Left ventricle myocardium inferior (tissue), 1 donor: Measurements from ENCODE around the gene PIK3C3. TPM values are rescaled to one million over a fixed set of nuclear protein-coding genes. Genes with fewer than 3 reads are reported as not detected.

Experiments used
- DNase-seq: peaks from one replicate; pipeline ENCODE4 v3.0.0-alpha.2; 2020
- H3K27ac ChIP-seq: fragments of 200-600 bp; replicated peaks from 2 replicates; pipeline ENCODE4 v1.8.0; 2021
- H3K27me3 ChIP-seq: fragments of 200-600 bp; 2 replicates; pipeline ENCODE4 v1.8.0; 2021; ENCODE audit warnings: low read depth
- H3K36me3 ChIP-seq: fragments of 200-600 bp; 2 replicates; pipeline ENCODE4 v1.8.0; 2021
- H3K4me1 ChIP-seq: fragments of 200-600 bp; 2 replicates; pipeline ENCODE4 v1.8.0; 2021
- H3K4me3 ChIP-seq: fragments of 200-600 bp; 2 replicates; pipeline ENCODE4 v1.8.0; 2021; ENCODE audit warnings: mild to moderate bottlenecking, moderate library complexity
- H3K9me3 ChIP-seq: fragments of 200-600 bp; replicated peaks from 2 replicates; pipeline ENCODE4 v1.8.0; 2021
- CTCF ChIP-seq: fragments of 200-600 bp; IDR thresholded peaks from 2 replicates; pipeline ENCODE4 v1.8.0; 2021; ENCODE audit warnings: antibody characterized with exemption, mild to moderate bottlenecking, borderline replicate concordance
- intact Hi-C: fragments of 100-400 bp; cut with micrococcal nuclease; formaldehyde crosslinking; loops from one replicate; pipeline ENCODE4 v1.11.0; 2022
- total RNA-seq: library from RNA; stranded (reverse); fragmentation: NEBNext Ultra II Directional; extraction: Animal tissue kit (Norgen Biotek cat#: 25700); gene quantifications from one replicate; pipeline ENCODE4 v1.2.1, GENCODE V29; 2021
- donor health status: DM: no; HTN: yes; CAD: no; lungs with severe emphysema.

Gene PIK3C3
- total RNA-seq, 1 donor from 2014 or later, result 33.2 TPM

GRCh38 chr18:42094875-42095274, 139.8 kb downstream of the PIK3C3 start:
- intact Hi-C loops, result no loop called here
- no peaks in the 10 kb centered on the region for H3K4me1 ChIP-seq
- no peak overlapping the region for H3K27ac ChIP-seq
- H3K4me3 ChIP-seq, result no peak overlapping the region
- DNase-seq, result no peak
- H3K36me3 ChIP-seq, result no peaks in the 10 kb centered on the region
- H3K27me3 ChIP-seq, result no peaks in the 10 kb centered on the region
- no peaks in the 10 kb centered on the region for H3K9me3 ChIP-seq
- TF ChIP-seq CTCF, result no peak

GRCh38 chr18:42095732-42096377, 140.8 kb downstream of the PIK3C3 start:
- Histone ChIP-seq H3K27me3 (no peaks in the 10 kb centered on the region), H3K27ac (no peak overlapping the region), H3K4me3 (no peak overlapping the region), H3K36me3 (no peaks in the 10 kb centered on the region), H3K4me1 (no peaks in the 10 kb centered on the region), H3K9me3 (no peaks in the 10 kb centered on the region)
- intact Hi-C loops, result no loop called here
- no peak for TF ChIP-seq CTCF
- no peak for DNase-seq

GRCh38 chr18:42100248-42100647, 145.2 kb downstream of the PIK3C3 start:
- TF ChIP-seq CTCF, result no peak
- DNase-seq, result no peak
- H3K27ac ChIP-seq, result no peak overlapping the region
- H3K4me3 ChIP-seq, result no peak overlapping the region
- intact Hi-C loops, result no loop called here
- no peaks in the 10 kb centered on the region for H3K27me3 ChIP-seq
- no peaks in the 10 kb centered on the region for H3K9me3 ChIP-seq
- no peaks in the 10 kb centered on the region for H3K36me3 ChIP-seq
- no peaks in the 10 kb centered on the region for H3K4me1 ChIP-seq

GRCh38 chr18:42100911-42101310, 145.9 kb downstream of the PIK3C3 start:
- Histone ChIP-seq H3K9me3 (no peaks in the 10 kb centered on the region), H3K27me3 (no peaks in the 10 kb centered on the region), H3K27ac (no peak overlapping the region), H3K4me1 (no peaks in the 10 kb centered on the region), H3K36me3 (no peaks in the 10 kb centered on the region), H3K4me3 (no peak overlapping the region)
- DNase-seq, result no peak
- no peak for TF ChIP-seq CTCF
- intact Hi-C loops, result no loop called here

- intact Hi-C loops, result no loop called here
- no peaks in the 10 kb centered on the region for H3K9me3 ChIP-seq
- TF ChIP-seq CTCF, result no peak
Observed at GRCh38 chr18:42105394-42105793, 150.4 kb downstream of the PIK3C3 start.

More at GRCh38 chr18:42105394-42105793, 150.4 kb downstream of the PIK3C3 start:
- no peak for DNase-seq
- no peak overlapping the region for H3K4me3 ChIP-seq
- H3K27ac ChIP-seq, result no peak overlapping the region
- H3K36me3 ChIP-seq, result no peaks in the 10 kb centered on the region
- H3K4me1 ChIP-seq, result no peaks in the 10 kb centered on the region
- no peaks in the 10 kb centered on the region for H3K27me3 ChIP-seq
